GM12878 (cell line): ENCODE data around the gene MCTP2. TPM values are rescaled to one million over a fixed set of nuclear protein-coding genes. Genes with fewer than 3 reads are reported as not detected.

ENCODE experiments used
- ATAC-seq: fragments of 200-7000 bp; cut with Tn5 transposase; 3 replicates; pipeline ENCODE4 v1.9.1; 2020; ENCODE audit warnings: mild to moderate bottlenecking, moderate library complexity
- BruUV-seq: library from RNA; stranded (reverse); fragments of 400-500 nt; replicated peaks from 2 replicates; lab custom pipeline; 2021; lab: Mats Ljungman, UMichigan
- CTCF ChIA-PET: fragments of 300-600 bp; sonication (Branson Sonifier 250); formaldehyde crosslinking; extraction: SDS; loops from one replicate; lab custom pipeline; 2021; ENCODE audit warnings: inconsistent platforms; lab: Yijun Ruan, JAX
- POLR2A ChIA-PET: fragments of 350-600 bp; formaldehyde crosslinking; extraction: SDS; loops from one replicate; lab custom pipeline; 2021; ENCODE audit warnings: inconsistent platforms; lab: Charles Lee
- RAD21 ChIA-PET: fragments of 300-600 bp; sonication (Branson Sonifier 250); formaldehyde crosslinking; loops from one replicate; lab custom pipeline; 2023; ENCODE audit warnings: antibody characterized with exemption; ENCODE audit not compliant: unreplicated experiment; lab: Charles Lee
- SMC1A ChIA-PET: fragments of 300-600 bp; sonication (Branson Sonifier 250); formaldehyde crosslinking; loops from one replicate; lab custom pipeline; 2023; ENCODE audit not compliant: unreplicated experiment, uncharacterized antibody; lab: Charles Lee
- DNase-seq: peaks from one replicate; pipeline ENCODE4 v3.0.0-alpha.2; 2011; ENCODE audit warnings: low read depth, low spot score
- FAIRE-seq: peaks from 3 replicates; lab custom pipeline; 2011; peaks lifted over from hg19 to GRCh38; lab: Jason Lieb, UNC
- H2AFZ ChIP-seq: 2 replicates; pipeline ENCODE4 v1.6.0; 2011; ENCODE audit warnings: low read depth, low read length, control low read depth; ENCODE audit not compliant: control insufficient read depth
- H3K27ac ChIP-seq: 2 replicates; pipeline ENCODE4 v1.5.1; 2011; ENCODE audit warnings: control low read depth; ENCODE audit not compliant: control insufficient read depth, insufficient read depth
- H3K27me3 ChIP-seq, 2 experiments: replicated peaks in 1 of 2; 2 replicates each; pipeline versions ENCODE4 v1.6.0 to v1.6.1; 2011; ENCODE audit warnings: low read length in 1 of 2; ENCODE audit not compliant: control insufficient read depth in 2 of 2, insufficient read depth in 2 of 2
- H3K36me3 ChIP-seq, 2 experiments: 2 replicates each; pipeline ENCODE4 v1.5.1; 2011; ENCODE audit warnings: low read length in 1 of 2; ENCODE audit not compliant: control insufficient read depth in 2 of 2, insufficient read depth in 2 of 2
- H3K4me1 ChIP-seq: 2 replicates; pipeline ENCODE4 v1.6.1; 2011; ENCODE audit warnings: mild to moderate bottlenecking, low read length, moderate library complexity, mixed read lengths; ENCODE audit not compliant: control insufficient read depth, insufficient read depth
- H3K4me2 ChIP-seq: 2 replicates; pipeline ENCODE4 v1.6.0; 2011; ENCODE audit warnings: control low read depth; ENCODE audit not compliant: control insufficient read depth, insufficient read depth
- H3K4me3 ChIP-seq: fragments of 200-600 bp; sonication (generic); 2 replicates; pipeline ENCODE4 v1.5.1; 2016
- H3K79me2 ChIP-seq: 2 replicates; pipeline ENCODE4 v1.6.0; 2011; ENCODE audit warnings: low read length; ENCODE audit not compliant: control insufficient read depth, insufficient read depth
- H3K9ac ChIP-seq: 2 replicates; pipeline ENCODE4 v1.8.0; 2011; ENCODE audit warnings: low read length, control low read depth, mixed read lengths; ENCODE audit not compliant: control insufficient read depth, insufficient read depth
- H3K9me3 ChIP-seq: replicated peaks from 3 replicates; pipeline ENCODE4 v1.5.1; 2011; ENCODE audit warnings: mild to moderate bottlenecking, low read length; ENCODE audit not compliant: control insufficient read depth, insufficient read depth
- H4K20me1 ChIP-seq: 2 replicates; pipeline ENCODE4 v1.6.0; 2011; ENCODE audit not compliant: control insufficient read depth, insufficient read depth
- BACH1 ChIP-seq: fragments of 450-650 bp; IDR thresholded peaks from 2 replicates; pipeline ENCODE4 v1.6.1; 2017; ENCODE audit warnings: mild to moderate bottlenecking, borderline replicate concordance
- CREB1 ChIP-seq: IDR thresholded peaks from 2 replicates; pipeline ENCODE4 v1.6.1; 2012; ENCODE audit warnings: low read depth, mild to moderate bottlenecking, inconsistent platforms
- ESRRA ChIP-seq: IDR thresholded peaks from 2 replicates; pipeline ENCODE4 v1.6.1; 2012; ENCODE audit warnings: mild to moderate bottlenecking, low read length, improper control_type of control experiment
- EZH2 ChIP-seq: IDR thresholded peaks from 2 replicates; pipeline ENCODE4 v1.6.1; 2012; ENCODE audit warnings: low read depth, mild to moderate bottlenecking, control low read depth, inconsistent platforms, low read length, borderline replicate concordance; ENCODE audit not compliant: control insufficient read depth
- KLF5 ChIP-seq: fragments of 450-650 bp; IDR thresholded peaks from 2 replicates; pipeline ENCODE4 v1.6.1; 2014; ENCODE audit warnings: mild to moderate bottlenecking; ENCODE audit not compliant: partially characterized antibody
- LARP7 ChIP-seq: fragments of 450-650 bp; IDR thresholded peaks from 2 replicates; pipeline ENCODE4 v1.6.1; 2017; ENCODE audit warnings: mild to moderate bottlenecking
- MLLT1 ChIP-seq: fragments of 450-650 bp; IDR thresholded peaks from 2 replicates; pipeline ENCODE4 v1.6.1; 2016; ENCODE audit warnings: mild to moderate bottlenecking
- NFIC ChIP-seq: IDR thresholded peaks from 2 replicates; pipeline ENCODE4 v1.6.1; 2012; ENCODE audit warnings: low read depth, mild to moderate bottlenecking, inconsistent platforms, low read length, moderate library complexity
- NFXL1 ChIP-seq: fragments of 450-650 bp; IDR thresholded peaks from 2 replicates; pipeline ENCODE4 v1.6.1; 2017; ENCODE audit warnings: antibody characterized with exemption, mild to moderate bottlenecking, borderline replicate concordance
- NFYB ChIP-seq: IDR thresholded peaks from 2 replicates; pipeline ENCODE4 v1.6.1; 2011; ENCODE audit warnings: low read depth, mild to moderate bottlenecking, low read length, improper control_type of control experiment, moderate library complexity; ENCODE audit not compliant: insufficient read depth
- NR2F1 ChIP-seq: fragments of 450-650 bp; conservative IDR thresholded peaks from 2 replicates; pipeline ENCODE4 v1.6.1; 2017; ENCODE audit warnings: mild to moderate bottlenecking
- RCOR1 ChIP-seq: conservative IDR thresholded peaks from 2 replicates; pipeline ENCODE4 v1.6.1; 2012; ENCODE audit warnings: low read depth, low read length, improper control_type of control experiment
- SIX5 ChIP-seq: IDR thresholded peaks from 2 replicates; pipeline ENCODE4 v1.6.1; 2011; ENCODE audit warnings: mild to moderate bottlenecking, low read depth, low read length, moderate library complexity; ENCODE audit not compliant: severe bottlenecking
- STAT3 ChIP-seq: IDR thresholded peaks from 2 replicates; pipeline ENCODE4 v1.6.1; 2011; ENCODE audit warnings: low read depth, low read length, improper control_type of control experiment
- WGBS: methylation state at CpG from one replicate; pipeline ENCODE4 v1.1.6; 2016; ENCODE audit warnings: low lambda C conversion rate; ENCODE audit not compliant: insufficient replicate concordance, insufficient coverage; ENCODE audit errors: missing lambda C conversion rate; 5-methylcytosine and 5-hydroxymethylcytosine counted together
- in situ Hi-C: fragments of 300-500 bp; cut with MboI; formaldehyde crosslinking; loops from 9 replicates; pipeline ENCODE4 v1.14.3; 2018; ENCODE audit warnings: mixed read lengths
- intact Hi-C: fragments of 100-400 bp; cut with micrococcal nuclease; formaldehyde crosslinking; loops from one replicate; pipeline ENCODE4 v1.14.2; 2022; ENCODE audit not compliant: unreplicated experiment
- polyA plus RNA-seq, 11 experiments: library from polyadenylated mRNA; depleted of rRNA in 4 of 11; unstranded in 6 of 11; stranded (reverse) in 5 of 11; fragments of >200 nt; fragmentation: Nextera tagmentation in 4 of 11; fragmentation: Illumina TruSeq in 1 of 11; extraction: Ambion mirVana in 4 of 11; extraction: Trizol in 1 of 11; gene quantifications; 1 replicate in 1 of 11; 2 replicates in 10 of 11; pipeline versions ENCODE4 v1.2.1 to v1.2.3, GENCODE V29; 2011 to 2016; ENCODE audit warnings: inconsistent platforms in 2 of 11, missing spikeins in 2 of 11, low read depth in 1 of 11
- total RNA-seq, 4 experiments: library from RNA; depleted of rRNA in 3 of 4; stranded (reverse); fragments of >200 nt in 3 of 4; fragmentation: Illumina TruSeq in 1 of 4; extraction: Trizol in 1 of 4; gene quantifications; 2 replicates each; pipeline versions ENCODE4 v1.2.1 to v1.2.3, GENCODE V29; 2013 to 2021
- TF ChIP-seq, protein P1 (sequence below): fragments of 450-650 bp; IDR thresholded peaks from 2 replicates; pipeline ENCODE4 v1.6.1; 2017; ENCODE audit warnings: antibody characterized with exemption, mild to moderate bottlenecking, moderate library complexity
- TF ChIP-seq, protein P2 (sequence below): fragments of 450-650 bp; conservative IDR thresholded peaks from 2 replicates; pipeline ENCODE4 v1.6.1; 2017; ENCODE audit warnings: mild to moderate bottlenecking, moderate library complexity

MCTP2 gene
- total and polyA plus RNA-seq, 10 of the 15 experiments (the other 5 are each of a cell fraction or from before 2014, with no cell fraction given), result 0.24 to 48.5 (median 0.88) TPM

DNA sequence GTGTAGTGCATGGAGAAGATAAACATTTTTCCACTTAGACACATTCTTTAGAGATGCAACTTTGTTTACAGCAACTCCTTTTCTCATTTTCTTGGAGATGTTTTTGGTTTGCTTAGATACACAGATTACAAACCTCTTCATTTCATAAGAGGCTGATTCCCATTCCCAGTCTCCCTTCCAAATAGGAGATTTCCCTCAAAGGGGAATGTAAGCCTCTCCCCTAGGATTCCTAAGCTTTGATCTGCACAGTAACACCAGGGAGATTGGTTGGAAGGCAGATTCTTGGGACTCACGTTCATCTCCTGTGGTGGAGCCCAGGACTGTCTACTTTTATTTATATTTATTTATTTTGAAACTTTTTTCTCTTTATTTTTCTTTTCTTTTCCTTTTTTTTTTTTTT, 63.2 kb downstream of the MCTP2 start:
- Histone ChIP-seq H3K27me3 (no peaks in the 10 kb centered on the region), H3K4me2 (no peak overlapping the region), H3K9ac (no peak overlapping the region), H3K27ac (no peak overlapping the region), H2AFZ (no peak overlapping the region), H3K9me3 (no peaks in the 10 kb centered on the region; the same call in 2 of the 3 replicates), H4K20me1 (no peaks in the 10 kb centered on the region), H3K79me2 (no peaks in the 10 kb centered on the region), H3K36me3 (no peaks in the 10 kb centered on the region), H3K4me3 (no peak overlapping the region), H3K4me1 (no peaks in the 10 kb centered on the region)
- ChIA-PET SMC1A (interaction anchor here (0.9 to 3.5 kb wide), 4 partner anchors 7 to 74 kb away, joined by 3 to 37 read pairs (median 4); no protein-coding TSS in a partner anchor), RAD21 (no interaction called here), CTCF (interaction anchor here (1.7 to 4.0 kb wide), 2 partner anchors 12 to 30 kb away, joined by 4 to 18 read pairs; no protein-coding TSS in a partner anchor), POLR2A (interaction anchor here (0.7 to 1.2 kb wide), 2 partner anchors 31 to 98 kb away, joined by 3 to 7 read pairs; no protein-coding TSS in a partner anchor)
- ATAC-seq (no peak), DNase-seq (no peak), FAIRE-seq (no peak)
- BruUV-seq, result no TSS peak
- in situ Hi-C loops (no loop called here), intact Hi-C loops (no loop called here)
- WGBS, result 17% methylated on average over 1 of the region's 1 CpG
- no peak for TF ChIP-seq BACH1
- no peak for TF ChIP-seq MLLT1
- no peak for TF ChIP-seq STAT3
- no peak for TF ChIP-seq RCOR1
- TF ChIP-seq NFIC, result no peak
- TF ChIP-seq EZH2, result no peak
- TF ChIP-seq, protein P1, sequence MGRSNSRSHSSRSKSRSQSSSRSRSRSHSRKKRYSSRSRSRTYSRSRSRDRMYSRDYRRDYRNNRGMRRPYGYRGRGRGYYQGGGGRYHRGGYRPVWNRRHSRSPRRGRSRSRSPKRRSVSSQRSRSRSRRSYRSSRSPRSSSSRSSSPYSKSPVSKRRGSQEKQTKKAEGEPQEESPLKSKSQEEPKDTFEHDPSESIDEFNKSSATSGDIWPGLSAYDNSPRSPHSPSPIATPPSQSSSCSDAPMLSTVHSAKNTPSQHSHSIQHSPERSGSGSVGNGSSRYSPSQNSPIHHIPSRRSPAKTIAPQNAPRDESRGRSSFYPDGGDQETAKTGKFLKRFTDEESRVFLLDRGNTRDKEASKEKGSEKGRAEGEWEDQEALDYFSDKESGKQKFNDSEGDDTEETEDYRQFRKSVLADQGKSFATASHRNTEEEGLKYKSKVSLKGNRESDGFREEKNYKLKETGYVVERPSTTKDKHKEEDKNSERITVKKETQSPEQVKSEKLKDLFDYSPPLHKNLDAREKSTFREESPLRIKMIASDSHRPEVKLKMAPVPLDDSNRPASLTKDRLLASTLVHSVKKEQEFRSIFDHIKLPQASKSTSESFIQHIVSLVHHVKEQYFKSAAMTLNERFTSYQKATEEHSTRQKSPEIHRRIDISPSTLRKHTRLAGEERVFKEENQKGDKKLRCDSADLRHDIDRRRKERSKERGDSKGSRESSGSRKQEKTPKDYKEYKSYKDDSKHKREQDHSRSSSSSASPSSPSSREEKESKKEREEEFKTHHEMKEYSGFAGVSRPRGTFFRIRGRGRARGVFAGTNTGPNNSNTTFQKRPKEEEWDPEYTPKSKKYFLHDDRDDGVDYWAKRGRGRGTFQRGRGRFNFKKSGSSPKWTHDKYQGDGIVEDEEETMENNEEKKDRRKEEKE, result no peak
- no peak for TF ChIP-seq LARP7
- TF ChIP-seq ESRRA, result no peak
- TF ChIP-seq, protein P2, sequence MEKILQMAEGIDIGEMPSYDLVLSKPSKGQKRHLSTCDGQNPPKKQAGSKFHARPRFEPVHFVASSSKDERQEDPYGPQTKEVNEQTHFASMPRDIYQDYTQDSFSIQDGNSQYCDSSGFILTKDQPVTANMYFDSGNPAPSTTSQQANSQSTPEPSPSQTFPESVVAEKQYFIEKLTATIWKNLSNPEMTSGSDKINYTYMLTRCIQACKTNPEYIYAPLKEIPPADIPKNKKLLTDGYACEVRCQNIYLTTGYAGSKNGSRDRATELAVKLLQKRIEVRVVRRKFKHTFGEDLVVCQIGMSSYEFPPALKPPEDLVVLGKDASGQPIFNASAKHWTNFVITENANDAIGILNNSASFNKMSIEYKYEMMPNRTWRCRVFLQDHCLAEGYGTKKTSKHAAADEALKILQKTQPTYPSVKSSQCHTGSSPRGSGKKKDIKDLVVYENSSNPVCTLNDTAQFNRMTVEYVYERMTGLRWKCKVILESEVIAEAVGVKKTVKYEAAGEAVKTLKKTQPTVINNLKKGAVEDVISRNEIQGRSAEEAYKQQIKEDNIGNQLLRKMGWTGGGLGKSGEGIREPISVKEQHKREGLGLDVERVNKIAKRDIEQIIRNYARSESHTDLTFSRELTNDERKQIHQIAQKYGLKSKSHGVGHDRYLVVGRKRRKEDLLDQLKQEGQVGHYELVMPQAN, result no peak
- no peak for TF ChIP-seq NFYB
- TF ChIP-seq KLF5, result no peak
- no peak for TF ChIP-seq SIX5
- no peak for TF ChIP-seq NFXL1
- no peak for TF ChIP-seq NR2F1
- no peak for TF ChIP-seq CREB1
